HG03460 (cell line): Measurements from ENCODE around the gene TTC39A.
A peak's percentile ranks its signal among the peaks of the same experiment; 100 is the strongest.

Source experiments
- ATAC-seq: cut with Tn5 transposase; IDR thresholded peaks from one replicate; pipeline ENCODE4 v1.9.1; 2021; ENCODE audit not compliant: unreplicated experiment

The TTC39A gene

DNA sequence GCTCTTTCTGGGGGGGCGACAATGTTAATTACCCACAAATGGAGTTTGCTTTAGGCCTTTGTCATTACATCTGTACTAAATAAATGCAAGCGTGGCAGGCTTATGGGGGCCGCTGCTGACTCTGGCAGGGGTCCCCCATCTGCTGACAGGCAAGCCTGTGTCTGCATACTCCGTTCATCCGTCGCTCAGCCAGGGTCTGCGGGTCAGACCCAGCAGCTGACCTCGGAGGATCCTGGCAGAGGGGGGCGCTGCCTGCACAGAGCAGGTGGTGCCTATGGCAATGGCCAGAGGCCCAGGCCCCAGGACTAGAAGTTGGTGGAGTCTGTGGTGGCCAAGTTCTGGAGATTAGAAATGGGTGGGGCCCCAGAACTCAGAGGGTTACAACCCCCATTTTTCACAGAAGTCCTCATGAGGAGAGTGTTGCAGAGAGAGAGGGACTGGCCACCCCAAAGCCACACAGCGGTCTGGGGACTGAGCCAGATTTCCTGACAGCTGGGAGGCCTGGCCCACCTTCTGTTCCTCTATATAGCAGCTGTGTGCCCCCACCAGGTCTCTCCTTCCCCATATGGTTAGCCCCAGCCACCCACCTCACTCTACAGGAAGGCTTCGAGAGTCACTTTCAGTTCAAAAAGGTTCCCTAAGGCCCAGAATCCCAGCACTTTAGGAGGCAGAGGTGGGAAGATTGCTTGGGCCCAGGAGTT lies 31.0 kb downstream of the TTC39A start:
- ATAC-seq = no peak

GRCh38 chr1:51298322-51298705 lies 32.0 kb downstream of the TTC39A start:
- no peak for ATAC-seq

- ATAC-seq = no peak
These were observed 32.7 kb downstream of the TTC39A start for GRCh38 chr1:51297401-51298321.

GRCh38 chr1:51296383-51297357 lies 33.7 kb downstream of the TTC39A start:
- peak; percentile 51 for ATAC-seq

GRCh38 chr1:51295926-51296325 lies 34.4 kb downstream of the TTC39A start:
- ATAC-seq = no peak

- ATAC-seq = no peak
These were observed 35.7 kb downstream of the TTC39A start for GRCh38 chr1:51294566-51295184.

DNA sequence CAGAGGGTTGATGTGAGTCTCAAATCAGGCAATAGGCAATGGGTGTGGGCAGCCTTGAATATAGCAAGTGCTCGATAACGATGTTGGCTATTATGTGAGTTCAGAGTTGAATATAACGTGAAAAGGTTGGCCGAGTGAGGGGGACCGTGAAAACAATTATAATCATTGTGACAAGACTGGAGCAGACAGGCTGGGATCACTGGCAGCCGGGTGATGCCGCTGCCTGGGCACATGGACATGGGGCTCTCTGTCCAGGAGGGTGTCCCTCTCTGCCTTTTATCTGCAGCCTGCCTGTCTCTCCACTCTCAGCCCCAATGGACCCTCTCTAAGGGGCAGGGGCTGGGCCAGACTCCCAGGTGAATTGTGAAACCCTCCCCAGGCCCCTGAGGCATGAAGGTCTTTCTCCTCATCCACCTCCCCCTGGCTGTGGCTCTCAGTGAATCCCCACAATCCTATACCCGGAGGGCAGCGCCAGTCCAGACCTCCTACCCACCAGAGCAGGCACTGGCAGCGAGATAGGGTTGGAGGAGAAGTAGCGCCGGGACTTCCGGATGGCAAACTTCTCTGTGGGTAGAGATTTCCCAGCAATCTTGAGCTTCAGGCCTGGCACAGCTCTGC lies 36.4 kb downstream of the TTC39A start:
- no peak for ATAC-seq

DNA sequence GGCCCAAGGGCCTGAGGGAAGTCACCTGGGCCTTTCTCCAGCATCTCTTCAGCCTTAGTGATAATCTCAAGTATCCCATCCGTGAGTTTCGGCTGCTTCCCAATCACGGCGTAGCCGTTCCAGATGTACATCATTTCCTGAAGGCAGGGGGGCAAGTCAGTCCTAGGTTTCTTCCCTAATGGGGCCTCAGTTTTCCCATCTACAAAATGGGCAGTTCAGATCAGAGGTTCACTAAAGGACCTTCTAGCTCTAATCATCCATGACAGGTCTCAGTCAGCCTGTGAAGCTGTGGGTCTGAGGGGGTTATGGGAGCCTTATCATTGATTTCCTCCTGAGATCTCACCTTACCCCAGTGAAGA lies 39.9 kb downstream of the TTC39A start:
- no peak for ATAC-seq

DNA sequence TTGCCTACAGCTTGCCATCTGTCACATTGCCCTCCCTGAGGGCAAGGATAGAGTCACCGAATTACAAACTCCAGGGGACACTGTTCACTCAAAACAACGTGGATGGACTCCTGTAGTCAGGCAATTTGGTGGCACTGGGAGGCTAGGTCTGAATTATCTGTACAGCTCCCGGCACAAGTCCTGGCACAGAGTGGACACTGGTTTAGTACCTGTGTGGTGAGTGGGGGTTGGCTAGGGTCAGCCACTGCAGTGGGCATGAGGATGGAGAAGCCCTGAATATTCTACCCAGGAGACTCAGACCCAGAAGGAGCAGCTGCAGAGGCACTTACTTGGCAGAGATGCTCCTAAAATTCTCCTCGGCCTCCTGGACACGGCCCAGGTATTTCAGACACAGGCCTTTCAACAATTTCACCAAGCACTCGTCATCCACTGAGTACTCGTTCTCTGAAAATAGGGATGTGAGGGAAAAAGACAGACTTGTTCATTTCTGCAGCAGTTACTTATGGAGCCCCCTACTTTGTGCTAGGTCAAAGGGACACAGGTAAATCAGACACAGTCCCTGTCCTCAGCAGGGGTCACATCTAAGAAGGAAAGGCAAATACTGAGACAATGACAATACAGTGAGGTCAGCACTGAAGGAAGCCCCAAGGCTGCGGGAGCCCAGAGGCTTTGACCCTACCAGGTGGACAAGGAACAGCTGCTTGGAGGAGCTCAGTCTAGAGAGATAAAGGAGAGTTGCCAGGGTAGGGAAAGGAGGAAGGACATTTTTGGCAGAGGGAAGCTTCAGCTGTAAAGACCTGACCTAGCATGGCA lies 40.5 kb downstream of the TTC39A start:
- ATAC-seq = no peak

- no peak for ATAC-seq
These were observed 41.8 kb downstream of the TTC39A start for GRCh38 chr1:51288578-51288977.

DNA sequence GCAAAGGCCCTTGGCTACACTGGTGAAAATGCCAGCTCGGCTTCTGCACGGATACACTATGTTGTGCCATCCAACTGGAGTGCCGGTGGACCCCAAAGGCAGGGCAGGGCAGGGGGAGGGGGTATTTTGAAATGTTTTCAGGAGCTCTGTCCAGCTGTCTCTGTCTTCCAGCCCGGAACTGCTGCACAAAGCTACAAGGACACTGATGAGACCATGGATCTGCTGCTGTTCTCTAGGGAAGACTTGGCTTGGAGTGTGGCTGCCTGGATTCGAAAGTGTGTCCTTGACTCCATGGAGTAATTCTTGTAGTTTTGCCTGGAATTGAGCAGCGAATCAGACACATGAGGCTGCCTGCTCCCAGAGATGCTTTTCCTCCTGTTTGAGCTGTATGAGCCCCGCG lies 42.4 kb downstream of the TTC39A start:
- ATAC-seq = no peak

DNA sequence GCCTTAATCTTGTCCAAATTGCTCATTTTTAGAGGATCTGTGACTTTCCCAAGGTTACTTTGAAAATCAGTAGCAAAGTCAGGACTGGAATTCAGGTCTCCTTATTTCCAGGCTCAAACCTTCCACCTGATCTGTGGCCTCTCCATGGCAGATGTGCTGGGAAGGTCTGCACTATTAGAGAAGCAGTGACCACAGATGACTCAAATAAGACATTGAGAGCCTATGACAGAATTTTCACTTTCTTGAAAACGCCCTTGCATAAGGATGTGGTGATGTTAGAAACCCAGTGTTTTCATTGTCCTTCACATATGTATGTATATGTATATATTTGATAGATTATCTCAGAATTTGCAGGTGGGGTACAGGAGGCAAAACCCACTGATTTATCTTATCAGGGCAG lies 45.3 kb downstream of the TTC39A start:
- peak; percentile 89 for ATAC-seq

DNA sequence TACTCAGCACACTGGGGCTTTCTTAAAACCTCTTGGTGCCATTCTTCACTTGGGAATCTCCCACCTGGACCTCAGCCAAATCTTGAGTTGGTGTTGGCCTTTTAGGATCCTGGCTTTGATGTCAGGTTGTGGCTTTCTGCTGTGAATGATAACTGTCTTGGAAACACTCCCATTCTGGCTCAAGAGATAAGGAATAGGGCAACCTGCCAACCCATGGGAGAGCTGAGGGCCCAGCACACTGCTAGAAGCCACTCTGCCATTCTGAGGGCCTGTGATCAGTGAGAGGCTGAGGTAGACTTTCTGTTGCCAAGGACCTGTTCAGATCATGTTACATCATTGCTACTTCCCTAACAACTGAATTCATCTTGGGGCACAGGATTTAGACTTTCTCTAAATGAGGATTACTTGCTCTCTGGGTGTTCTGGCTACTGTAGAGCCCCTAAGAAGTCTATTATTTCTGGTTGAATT lies 45.8 kb downstream of the TTC39A start:
- peak; percentile 41 for ATAC-seq

GRCh38 chr1:51283979-51284378 lies 46.4 kb downstream of the TTC39A start:
- no peak for ATAC-seq

DNA sequence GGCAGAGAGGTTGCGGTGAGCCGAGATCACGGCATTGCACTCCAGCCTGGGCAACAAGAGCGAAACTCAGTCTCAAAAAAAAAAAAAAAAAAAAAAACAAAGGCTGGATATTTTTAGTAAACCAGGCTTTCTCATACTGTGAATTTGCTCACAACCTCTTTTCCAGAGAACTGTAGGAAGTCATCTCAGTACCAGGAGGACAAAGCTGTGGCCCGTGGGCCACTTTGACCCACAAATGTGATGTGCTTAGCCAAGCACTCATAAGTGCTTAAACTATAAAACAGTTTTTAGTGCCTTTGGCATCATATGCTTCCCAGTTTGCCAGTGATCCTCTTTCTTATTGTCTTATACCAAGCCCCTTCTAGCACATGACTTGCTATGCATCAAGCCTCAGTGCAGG lies 47.8 kb downstream of the TTC39A start:
- no peak for ATAC-seq

- ATAC-seq = no peak
These were observed 48.6 kb downstream of the TTC39A start for GRCh38 chr1:51281807-51282206.

- no peak for ATAC-seq
These were observed 49.9 kb downstream of the TTC39A start for GRCh38 chr1:51280321-51280978.

GRCh38 chr1:51276286-51276685 lies 54.1 kb downstream of the TTC39A start:
- no peak for ATAC-seq

DNA sequence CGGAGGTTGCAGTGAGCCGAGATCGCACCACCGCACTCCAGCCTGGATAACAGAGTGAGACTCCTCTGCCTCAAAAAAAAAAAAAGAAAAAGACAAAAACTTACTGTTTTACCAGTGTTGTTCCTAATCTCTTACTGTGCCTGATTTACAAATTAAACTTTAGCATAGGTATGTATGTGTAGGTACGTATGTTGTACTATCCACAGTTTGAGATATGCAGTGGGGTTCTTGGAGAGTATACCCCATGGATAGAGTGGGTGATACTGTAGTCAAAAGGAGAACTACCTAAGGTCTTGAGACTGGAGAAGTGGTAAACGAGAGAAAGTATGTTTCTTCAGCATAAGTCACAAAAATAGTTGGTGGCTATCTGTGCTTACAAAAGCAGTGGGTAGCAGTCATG lies 55.7 kb downstream of the TTC39A start:
- no peak for ATAC-seq
